Cardiac septum (tissue), 1 donor: ENCODE results near the gene NHLH1. TPM values are rescaled to one million over a fixed set of nuclear protein-coding genes. Genes with fewer than 3 reads are reported as not detected.
"Not testable (repeated sequence)": the region's sequence is repeated elsewhere in the genome, so short reads cannot be mapped to it uniquely, and the experiment has no call there.

Experiments
- DNase-seq: peaks from one replicate; pipeline ENCODE4 v3.0.0-alpha.2; 2020; ENCODE audit warnings: low spot score
- intact Hi-C: fragments of 100-400 bp; cut with DNase I; formaldehyde crosslinking; loops from one replicate; pipeline ENCODE4 v1.14.0; 2022
- total RNA-seq: library from RNA; stranded (reverse); fragmentation: NEBNext Ultra II Directional; extraction: Animal tissue kit (Norgen Biotek cat#: 25700); gene quantifications from one replicate; pipeline ENCODE4 v1.2.1, GENCODE V29; 2021
- donor health status: DM: no; HTN: no; CAD: no.

NHLH1 gene
- total RNA-seq, 1 donor from 2014 or later, result not detected

- intact Hi-C loops, result loop anchor here (5.0 kb wide), 2 partner anchors 272 to 287 kb away; no protein-coding TSS in a partner anchor
- no peak for DNase-seq
These were observed 7.6 kb downstream of the NHLH1 start for GRCh38 chr1:160374306-160375110.

GRCh38 chr1:160375788-160376524 is 9.1 kb downstream of the NHLH1 start:
- no peak for DNase-seq
- intact Hi-C loops, result loop anchor here (5.0 kb wide), 2 partner anchors 274 to 289 kb away; no protein-coding TSS in a partner anchor

GRCh38 chr1:160376525-160377131 is 9.8 kb downstream of the NHLH1 start:
- DNase-seq, result no peak
- intact Hi-C loops, result loop anchor here (5.0 kb wide), 2 partner anchors 274 to 289 kb away; no protein-coding TSS in a partner anchor

- DNase-seq, result no peak
- intact Hi-C loops, result loop anchor here (5.0 kb wide), 2 partner anchors 275 to 290 kb away; no protein-coding TSS in a partner anchor
These were observed 10.8 kb downstream of the NHLH1 start for GRCh38 chr1:160377585-160378206.

GRCh38 chr1:160384812-160385211 is 17.9 kb downstream of the NHLH1 start:
- intact Hi-C loops, DNase-seq: not testable (repeated sequence)

- DNase-seq, intact Hi-C loops: not testable (repeated sequence)
These were observed 21.5 kb downstream of the NHLH1 start for GRCh38 chr1:160388406-160388805.

GRCh38 chr1:160394673-160395072 is 27.8 kb downstream of the NHLH1 start:
- intact Hi-C loops, result no loop called here
- DNase-seq, result no peak

GRCh38 chr1:160397651-160398050 is 30.8 kb downstream of the NHLH1 start:
- intact Hi-C loops, result no loop called here

GRCh38 chr1:160398823-160399222 is 32.0 kb downstream of the NHLH1 start:
- DNase-seq, result no peak
- intact Hi-C loops, result no loop called here

More at GRCh38 chr1:160397651-160398050, 30.8 kb downstream of the NHLH1 start:
- no peak for DNase-seq

- intact Hi-C loops, result no loop called here
These were observed 32.8 kb downstream of the NHLH1 start for GRCh38 chr1:160399544-160400222.

GRCh38 chr1:160400223-160400645 is 33.4 kb downstream of the NHLH1 start, which contains the start of gene VANGL2:
Gene VANGL2 (plus strand): TSS chr1:160400564. CDS start chr1:160415838, 15,274 bp downstream.
- DNase-seq, result peak; percentile 80
- intact Hi-C loops, result no loop called here

More at GRCh38 chr1:160399544-160400222, 32.8 kb downstream of the NHLH1 start:
- DNase-seq, result no peak

- intact Hi-C loops, result no loop called here
- DNase-seq, result no peak
These were observed 34.0 kb downstream of the NHLH1 start for GRCh38 chr1:160400646-160401486.

- no peak for DNase-seq
- intact Hi-C loops, result no loop called here
These were observed 34.6 kb downstream of the NHLH1 start for GRCh38 chr1:160401487-160401805.

GRCh38 chr1:160402001-160402795 is 35.3 kb downstream of the NHLH1 start:
- intact Hi-C loops, result no loop called here
- DNase-seq, result no peak

- intact Hi-C loops, result no loop called here
- DNase-seq, result no peak
These were observed 36.4 kb downstream of the NHLH1 start for GRCh38 chr1:160403244-160403643.

- no peak for DNase-seq
- intact Hi-C loops, result no loop called here
These were observed 37.2 kb downstream of the NHLH1 start for GRCh38 chr1:160404094-160404493.

- intact Hi-C loops, result no loop called here
- no peak for DNase-seq
These were observed 38.5 kb downstream of the NHLH1 start for GRCh38 chr1:160405331-160405877.
